Small intestine (tissue), 16 donors: ENCODE data around the gene NKG7. TPM values are rescaled to one million over a fixed set of nuclear protein-coding genes. Genes with fewer than 3 reads are reported as not detected.
"Not testable (repeated sequence)": the region's sequence is repeated elsewhere in the genome, so short reads cannot be mapped to it uniquely, and the experiment has no call there.

ENCODE experiments used
- DNase-seq, 2 donors: peaks; one replicate each; pipeline versions ENCODE4 v3.0.0 to v3.0.0-alpha.2; 2013
- FAIRE-seq: peaks from 2 replicates; lab custom pipeline; 2012; peaks lifted over from hg19 to GRCh38; lab: Jason Lieb, UNC
- H3K27ac ChIP-seq, 3 donors: one replicate each; pipeline ENCODE4 v1.5.1; 2013; ENCODE audit warnings: low read length in 2 of 3, mild to moderate bottlenecking in 2 of 3, control low read depth in 1 of 3, inconsistent platforms in 1 of 3, low read depth in 1 of 3, moderate library complexity in 1 of 3
- H3K27me3 ChIP-seq, 3 donors: one replicate each; pipeline ENCODE4 v1.6.1; 2013; ENCODE audit warnings: low read length in 3 of 3, inconsistent platforms in 1 of 3; ENCODE audit not compliant: control insufficient read depth in 3 of 3, insufficient read depth in 3 of 3
- H3K36me3 ChIP-seq, 3 donors: one replicate each; pipeline ENCODE4 v1.6.1; 2013; ENCODE audit warnings: low read length in 3 of 3, inconsistent platforms in 1 of 3, low read depth in 1 of 3, mild to moderate bottlenecking in 1 of 3, moderate library complexity in 1 of 3; ENCODE audit not compliant: control insufficient read depth in 3 of 3, insufficient read depth in 2 of 3
- H3K4me1 ChIP-seq, 3 donors: one replicate each; pipeline ENCODE4 v1.6.1; 2013; ENCODE audit warnings: low read length in 2 of 3, inconsistent platforms in 1 of 3, low read depth in 1 of 3, mild to moderate bottlenecking in 1 of 3, moderate library complexity in 1 of 3; ENCODE audit not compliant: control insufficient read depth in 3 of 3, insufficient read depth in 2 of 3
- H3K4me3 ChIP-seq, 3 donors: one replicate each; pipeline ENCODE4 v1.5.1; 2013; ENCODE audit warnings: low read length in 3 of 3, control low read depth in 1 of 3, inconsistent platforms in 1 of 3, low read depth in 1 of 3, mild to moderate bottlenecking in 1 of 3, moderate library complexity in 1 of 3
- H3K9me3 ChIP-seq, 2 donors: one replicate each; pipeline ENCODE4 v1.6.1; 2013; ENCODE audit warnings: low read depth in 1 of 2, low read length in 1 of 2; ENCODE audit not compliant: control insufficient read depth in 2 of 2, insufficient read depth in 1 of 2
- WGBS, 3 donors: extraction: QIAGEN DNeasy Blood & Tissue Kit; methylation state at CpG; one replicate each; pipeline ENCODE4 v1.1.7; 2013; 5-methylcytosine and 5-hydroxymethylcytosine counted together
- long read RNA-seq, 10 donors: transcript quantifications; one replicate each; lab custom pipeline, GENCODE V29; 2026
- polyA plus RNA-seq, 4 donors: library from polyadenylated mRNA; stranded (reverse) in 3 of 4; unstranded in 1 of 4; fragments of 200-250 nt in 3 of 4; fragments of 120-200 nt in 1 of 4; gene quantifications; one replicate each; pipeline versions ENCODE4 v1.2.1 to v1.2.3, GENCODE V29; 2013
- donor health status: healthy with polysubstance abuse.
- donor health status: control.
- donor health status: control.
- donor health status: Bipolar disorder and iron deficiency.
- donor health status: healthy.

Gene NKG7, protein sequence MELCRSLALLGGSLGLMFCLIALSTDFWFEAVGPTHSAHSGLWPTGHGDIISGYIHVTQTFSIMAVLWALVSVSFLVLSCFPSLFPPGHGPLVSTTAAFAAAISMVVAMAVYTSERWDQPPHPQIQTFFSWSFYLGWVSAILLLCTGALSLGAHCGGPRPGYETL
- polyA plus RNA-seq = 1 to 10 TPM; 3.6 to 6.7 (median 5.5) TPM
- long read RNA-seq, donor 1, transcript NKG7-201 (4 exons, 843 nt) = major isoform, 12 of 15 reads
- long read RNA-seq, donor 1, partial matches to known transcripts = 0 of 15 reads
- long read RNA-seq, donor 1, other reads (novel, unspliced or antisense) = 0 of 15 reads
- long read RNA-seq, donor 2, transcript NKG7-201 (4 exons, 843 nt) = major isoform, 5 of 7 reads
- long read RNA-seq, donor 2, partial matches to known transcripts = 0 of 7 reads
- long read RNA-seq, donor 2, other reads (novel, unspliced or antisense) = 0 of 7 reads
- long read RNA-seq, donor 3, transcript NKG7-201 (4 exons, 843 nt) = major isoform, 8 of 11 reads
- long read RNA-seq, donor 3, partial matches to known transcripts = 0 of 11 reads
- long read RNA-seq, donor 3, other reads (novel, unspliced or antisense) = 0 of 11 reads
- long read RNA-seq, donor 4 = 0 reads
- long read RNA-seq, donor 5, partial matches to known transcripts = 0 of 1 reads
- long read RNA-seq, donor 5, other reads (novel, unspliced or antisense) = 0 of 1 reads
- long read RNA-seq, donor 6, partial matches to known transcripts = 0 of 6 reads
- long read RNA-seq, donor 6, other reads (novel, unspliced or antisense) = 0 of 6 reads
- long read RNA-seq, donor 7, partial matches to known transcripts = 0 of 1 reads
- long read RNA-seq, donor 7, other reads (novel, unspliced or antisense) = 0 of 1 reads
- long read RNA-seq, donor 8 = 0 reads
- long read RNA-seq, donor 9 = 0 reads
- long read RNA-seq, donor 10, partial matches to known transcripts = 0 of 3 reads
- long read RNA-seq, donor 10, other reads (novel, unspliced or antisense) = 0 of 3 reads

DNA sequence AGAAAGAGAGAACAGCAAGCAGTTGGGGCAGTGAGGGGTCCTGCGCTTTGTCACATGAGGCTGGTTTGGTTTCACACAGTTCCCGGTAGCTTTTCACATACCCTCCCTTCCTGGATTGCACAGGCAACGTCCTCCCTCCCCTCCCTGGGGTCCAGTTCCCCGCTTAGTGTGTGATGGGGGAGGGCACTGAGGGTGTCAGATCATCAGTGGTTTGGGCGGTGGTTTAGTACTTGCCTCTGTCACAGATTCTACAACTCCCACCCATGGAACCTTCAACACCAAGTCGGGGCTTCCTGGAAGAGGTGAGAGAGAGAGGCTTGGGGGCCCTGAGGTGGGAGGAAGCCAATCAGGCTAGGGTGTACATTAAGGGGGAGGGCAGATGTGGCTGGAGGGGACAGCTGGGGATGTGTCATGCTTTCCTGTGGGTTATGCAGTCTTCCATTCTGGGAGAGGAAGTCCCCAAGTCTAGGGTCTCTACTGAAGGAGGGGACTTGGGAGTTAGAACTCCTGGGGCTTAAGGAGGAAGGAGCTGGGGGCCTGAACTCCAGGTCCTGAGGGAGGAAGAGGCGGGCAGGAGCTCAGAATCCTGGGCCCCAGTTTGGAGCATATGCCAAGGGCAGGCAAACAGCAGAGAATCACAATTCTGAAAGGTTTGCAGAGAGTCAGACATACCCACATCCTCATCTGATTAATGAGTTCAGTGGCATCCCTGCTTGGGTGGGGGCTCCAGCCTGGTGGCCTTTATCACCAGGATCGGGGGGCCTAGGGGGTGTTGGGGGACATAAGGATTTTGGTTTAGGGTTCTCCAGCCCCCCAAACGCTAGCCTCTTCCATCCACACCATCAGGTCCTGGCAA, at the start of gene NKG7:
Gene NKG7 (minus strand): TSS at position 6 of the 856 bp plus-strand sequence. CDS start 119 bp downstream, outside the sequence.
- 47 to 63% (median 50%) methylated on average over 9 of the region's 9 CpGs for WGBS, 3 donors
- Histone ChIP-seq H3K9me3 (no peaks in the 10 kb centered on the region), H3K27ac (peak within 1 kb of the TSS in 2 of 3 donors; percentile 68 to 72), H3K4me1 (peaks cover 0 to 6% (median 0%) of the 10 kb centered on the region in 3 donors), H3K36me3 (no peaks in the 10 kb centered on the region), H3K4me3 (peak within 1 kb of the TSS in 1 of 3 donors; percentile 26), H3K27me3 (no peaks in the 10 kb centered on the region)
- peak in 1 of 2 donors; percentile 72 for DNase-seq
- FAIRE-seq = no peak

DNA sequence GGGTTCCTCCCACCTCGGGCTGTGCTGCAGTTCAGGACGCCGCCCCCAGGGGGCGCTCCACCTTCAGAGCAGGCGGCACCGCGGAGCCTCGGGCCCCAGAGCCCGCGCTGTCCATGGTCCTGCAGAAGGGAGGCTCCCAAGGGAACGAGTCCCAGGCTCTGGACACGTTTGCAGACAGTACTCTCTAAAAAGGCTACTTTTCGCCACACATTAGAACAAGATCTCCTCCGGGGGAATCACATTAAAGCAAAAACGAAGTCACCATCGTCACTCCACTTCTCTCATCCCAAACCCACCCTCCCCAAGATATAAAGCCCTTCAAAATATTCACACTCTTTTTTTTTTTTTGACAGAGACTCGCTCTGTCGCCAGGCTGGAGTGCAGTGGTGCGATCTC, 49.6 kb upstream of the NKG7 start:
- Histone ChIP-seq H3K4me3 (no peak overlapping the region), H3K27ac (no peak overlapping the region), H3K4me1 (no peaks in the 10 kb centered on the region), H3K9me3 (no peaks in the 10 kb centered on the region), H3K27me3 (peaks cover 0 to 2% (median 1%) of the 10 kb centered on the region in 3 donors), H3K36me3 (no peaks in the 10 kb centered on the region)
- DNase-seq (peak; percentile 78 to 88), FAIRE-seq (no peak)
- 8 to 12% (median 9%) methylated on average over 19 of the region's 19 CpGs for WGBS, 3 donors

DNA sequence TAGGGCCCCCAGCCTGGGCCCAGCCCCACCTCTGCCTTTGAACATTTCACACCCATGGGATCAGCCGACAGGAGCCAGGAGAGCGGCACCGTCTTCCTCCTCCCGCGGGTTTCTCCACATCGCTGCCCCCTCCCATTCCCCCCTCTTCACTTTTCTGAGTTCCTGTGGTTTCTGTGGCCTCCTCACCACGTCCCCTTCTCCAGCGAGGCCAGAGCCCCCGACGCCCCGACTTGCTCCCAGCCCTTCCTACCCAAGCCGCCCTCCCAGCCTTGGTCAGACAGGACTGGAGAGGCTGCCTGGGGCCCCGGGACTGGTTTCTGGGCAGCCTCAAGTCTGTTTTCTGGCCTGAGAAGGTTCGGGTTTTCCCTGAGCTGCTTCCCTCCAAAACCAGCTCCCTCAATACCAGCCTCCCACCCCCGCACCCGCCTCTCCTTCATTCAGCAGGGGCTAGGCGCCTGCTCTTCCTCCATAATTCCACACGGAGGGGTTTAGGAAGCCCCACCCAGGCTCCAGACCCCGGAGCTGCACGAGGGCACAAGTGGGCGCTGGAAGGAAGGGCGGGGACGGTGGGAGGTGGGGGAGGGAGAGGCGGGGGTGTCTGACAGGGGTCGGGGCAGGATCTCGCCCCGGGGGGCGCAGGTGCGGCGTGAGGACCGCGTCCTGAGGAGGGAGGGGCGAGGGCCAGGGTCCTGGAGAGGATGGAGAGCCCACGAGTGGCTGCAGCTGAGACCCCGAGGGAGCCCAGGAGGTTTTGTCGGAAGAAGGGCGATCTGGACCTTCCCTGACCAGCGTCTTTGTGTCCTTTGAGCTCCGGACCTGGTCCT, 49.0 kb upstream of the NKG7 start:
- H3K9me3 ChIP-seq = no peaks in the 10 kb centered on the region
- no peak overlapping the region for H3K4me3 ChIP-seq
- no peaks in the 10 kb centered on the region for H3K36me3 ChIP-seq
- no peaks in the 10 kb centered on the region for H3K4me1 ChIP-seq
- H3K27ac ChIP-seq = no peak overlapping the region
- DNase-seq = no peak
- no peak for FAIRE-seq
- H3K27me3 ChIP-seq = peaks cover 0 to 2% (median 1%) of the 10 kb centered on the region in 3 donors
- WGBS, 3 donors = 9 to 21% (median 17%) methylated on average over 33 to 39 of the region's 39 CpGs

DNA sequence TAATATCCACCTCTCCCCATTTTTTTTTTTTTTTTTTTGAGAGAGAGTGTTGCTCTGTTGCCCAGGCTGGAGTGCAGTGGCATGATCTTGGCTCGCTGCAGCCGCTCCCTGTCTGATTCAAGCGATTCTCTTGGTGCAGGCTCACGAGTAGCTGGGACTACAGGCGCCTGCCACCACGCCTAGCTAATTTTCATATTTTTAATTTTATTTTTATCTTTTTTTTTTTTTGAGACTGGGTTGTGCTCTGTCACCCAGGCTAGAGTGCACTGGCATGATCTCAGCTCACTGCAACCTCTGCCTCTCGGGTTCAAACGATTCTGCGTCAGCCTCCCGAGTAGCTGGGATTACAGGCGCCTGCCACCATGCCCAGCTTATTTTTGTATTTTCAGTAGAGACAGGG, 48.1 kb upstream of the NKG7 start:
- H3K27ac ChIP-seq, DNase-seq, FAIRE-seq, H3K27me3 ChIP-seq, H3K36me3 ChIP-seq, H3K9me3 ChIP-seq, H3K4me3 ChIP-seq, H3K4me1 ChIP-seq: not testable (repeated sequence)
- 83 to 87% (median 86%) methylated on average over 11 of the region's 11 CpGs for WGBS, 3 donors

DNA sequence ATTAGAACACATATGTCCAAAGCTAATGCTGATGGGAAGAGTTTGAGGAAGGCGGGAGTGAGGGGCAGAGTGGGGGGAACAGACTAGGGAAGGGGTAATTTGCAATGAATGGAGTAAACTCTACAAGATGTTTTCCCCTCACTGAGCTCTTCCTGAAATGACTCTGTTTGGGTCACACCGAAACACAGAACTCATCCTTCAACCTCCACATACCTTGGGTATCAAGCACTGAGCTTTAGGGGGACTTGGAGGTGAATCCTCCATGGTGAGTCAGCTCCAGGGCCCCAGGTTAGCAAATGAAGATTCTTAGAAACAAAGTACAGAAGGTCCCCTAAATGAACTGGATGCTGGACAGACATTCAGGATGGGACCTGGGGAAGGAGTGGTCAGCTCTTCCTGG, 46.3 kb upstream of the NKG7 start:
- DNase-seq = no peak
- no peaks in the 10 kb centered on the region for H3K36me3 ChIP-seq
- FAIRE-seq = no peak
- H3K27ac ChIP-seq = no peak overlapping the region
- no peaks in the 10 kb centered on the region for H3K9me3 ChIP-seq
- WGBS, 3 donors = 81 to 94% (median 85%) methylated on average over 2 of the region's 2 CpGs
- no peaks in the 10 kb centered on the region for H3K4me1 ChIP-seq
- peaks cover 0 to 2% (median 1%) of the 10 kb centered on the region in 3 donors for H3K27me3 ChIP-seq
- no peak overlapping the region for H3K4me3 ChIP-seq

DNA sequence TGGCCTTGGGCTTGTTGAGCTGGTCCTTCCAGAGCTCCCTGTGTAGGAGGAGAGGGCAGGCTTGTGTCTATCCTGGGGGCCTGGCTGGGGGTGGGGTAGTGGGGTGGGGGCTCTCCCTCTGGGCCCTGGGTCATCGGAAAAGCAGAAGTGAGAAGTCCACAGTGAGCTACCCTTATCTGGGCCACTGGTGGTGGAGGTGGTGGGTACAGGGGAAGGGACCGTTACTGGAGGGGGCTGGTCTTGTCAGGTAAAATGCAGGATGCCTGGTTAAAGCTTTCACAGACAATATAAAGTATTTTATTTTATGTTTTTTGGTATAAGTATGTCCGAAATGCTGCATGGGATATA, 45.3 kb upstream of the NKG7 start:
- Histone ChIP-seq H3K27ac (peak overlapping the region in 1 of 3 donors; percentile 62), H3K4me1 (no peaks in the 10 kb centered on the region), H3K27me3 (peaks cover 0 to 2% (median 1%) of the 10 kb centered on the region in 3 donors), H3K36me3 (no peaks in the 10 kb centered on the region), H3K4me3 (no peak overlapping the region), H3K9me3 (no peaks in the 10 kb centered on the region)
- FAIRE-seq = no peak
- WGBS, 3 donors = 44 to 66% (median 56%) methylated on average over 3 of the region's 3 CpGs
- DNase-seq = no peak

DNA sequence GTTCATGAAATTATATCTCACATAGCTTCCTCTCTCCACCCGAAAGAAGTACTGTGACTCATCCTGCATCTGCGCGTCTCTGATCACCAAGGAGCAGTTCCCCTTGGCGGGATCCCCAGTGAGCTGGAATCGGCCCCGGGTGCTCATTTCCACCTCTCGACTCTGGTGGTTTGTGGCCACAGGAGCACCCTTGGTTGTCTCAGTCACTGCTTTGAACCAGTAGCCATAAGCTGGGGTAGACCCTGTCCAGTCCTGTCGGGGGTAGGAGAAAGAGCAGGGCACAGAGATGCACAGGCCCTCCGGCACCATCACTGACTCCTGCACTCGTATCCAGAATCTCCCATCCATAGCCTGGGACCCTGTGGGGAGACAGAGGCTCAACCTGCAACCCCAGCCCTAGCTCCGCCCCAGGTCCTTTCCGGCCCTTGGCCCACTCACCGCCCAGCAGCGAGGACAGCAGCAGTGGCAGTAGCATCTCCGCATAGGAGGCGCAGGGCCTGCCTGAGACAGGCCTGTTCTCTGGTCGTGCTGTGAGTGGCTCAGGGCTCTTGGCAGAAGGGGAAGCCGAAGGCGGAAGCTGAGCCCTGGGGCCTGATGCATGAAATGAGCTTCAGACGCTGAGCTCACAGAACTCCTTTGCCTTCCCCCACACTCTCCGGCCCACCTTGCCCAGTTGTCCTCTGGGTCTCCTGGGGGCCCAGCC, 44.8 kb upstream of the NKG7 start, which contains the start of gene SIGLEC10:
Gene SIGLEC10 (minus strand): TSS at position 536 of the 703 bp plus-strand sequence. CDS start 61 bp downstream, at position 475.
- Histone ChIP-seq H3K27me3 (peaks cover 0 to 2% (median 1%) of the 10 kb centered on the region in 3 donors), H3K4me1 (no peaks in the 10 kb centered on the region), H3K4me3 (peak within 1 kb of the TSS in 1 of 3 donors; percentile 13), H3K36me3 (no peaks in the 10 kb centered on the region), H3K9me3 (no peaks in the 10 kb centered on the region), H3K27ac (peak within 1 kb of the TSS in 1 of 3 donors; percentile 62)
- WGBS, 3 donors = 46 to 61% (median 48%) methylated on average over 19 to 21 of the region's 21 CpGs
- FAIRE-seq = no peak
- no peak for DNase-seq
